ENCODE measurements around the gene PLA2G6.

Gene PLA2G6

GRCh38 chr22:38228326-38228872 is 46.8 kb upstream of the PLA2G6 start:
- Histone ChIP-seq H3K4me3 (ENCODE audit: low read depth, low read length) (no peak overlapping the region), H3K4me1 (no peaks in the 10 kb centered on the region), H3K27ac (no peak overlapping the region), H3K9ac (no peak overlapping the region), H3K27me3 (ENCODE audit: control insufficient read depth, insufficient read depth, low read length) (no peaks in the 10 kb centered on the region), H3K4me2 (ENCODE audit: low read length) (no peak overlapping the region), H3K79me2 (no peaks in the 10 kb centered on the region), H3K36me3 (ENCODE audit: control insufficient read depth, insufficient read depth, low read length) (no peaks in the 10 kb centered on the region), H3K9me3 (ENCODE audit: control insufficient read depth, low read length) (no peaks in the 10 kb centered on the region), H2AFZ (no peak overlapping the region)
- no peak for TF ChIP-seq CTCF (IDR thresholded peaks at IDR 0.05)

- Histone ChIP-seq H3K4me3 (ENCODE audit: low read depth, low read length) (no peak overlapping the region), H3K79me2 (no peaks in the 10 kb centered on the region), H2AFZ (no peak overlapping the region), H3K9ac (no peak overlapping the region), H3K36me3 (ENCODE audit: control insufficient read depth, insufficient read depth, low read length) (no peaks in the 10 kb centered on the region), H3K4me2 (ENCODE audit: low read length) (no peak overlapping the region), H3K4me1 (no peaks in the 10 kb centered on the region), H3K27ac (no peak overlapping the region), H3K9me3 (ENCODE audit: control insufficient read depth, low read length) (no peaks in the 10 kb centered on the region), H3K27me3 (ENCODE audit: control insufficient read depth, insufficient read depth, low read length) (no peaks in the 10 kb centered on the region)
- TF ChIP-seq CTCF (IDR thresholded peaks at IDR 0.05), result no peak
These were observed 45.4 kb upstream of the PLA2G6 start for GRCh38 chr22:38226853-38227649.

GRCh38 chr22:38223289-38223960 is 41.8 kb upstream of the PLA2G6 start:
- Histone ChIP-seq H3K36me3 (ENCODE audit: control insufficient read depth, insufficient read depth, low read length) (no peaks in the 10 kb centered on the region), H3K27ac (no peak overlapping the region), H3K4me3 (ENCODE audit: low read depth, low read length) (no peak overlapping the region), H2AFZ (no peak overlapping the region), H3K4me1 (no peaks in the 10 kb centered on the region), H3K9ac (no peak overlapping the region), H3K27me3 (ENCODE audit: control insufficient read depth, insufficient read depth, low read length) (no peaks in the 10 kb centered on the region), H3K4me2 (ENCODE audit: low read length) (no peak overlapping the region), H3K9me3 (ENCODE audit: control insufficient read depth, low read length) (no peaks in the 10 kb centered on the region), H3K79me2 (no peaks in the 10 kb centered on the region)
- TF ChIP-seq CTCF (IDR thresholded peaks at IDR 0.05), result no peak

- H3K4me1 ChIP-seq, result no peaks in the 10 kb centered on the region
- no peak for TF ChIP-seq CTCF (IDR thresholded peaks at IDR 0.05)
These were observed 41.1 kb upstream of the PLA2G6 start for GRCh38 chr22:38222797-38223119.

More at GRCh38 chr22:38222797-38223119, 41.1 kb upstream of the PLA2G6 start:
- H3K36me3 ChIP-seq (ENCODE audit: control insufficient read depth, insufficient read depth, low read length), result no peaks in the 10 kb centered on the region
- H3K4me3 ChIP-seq (ENCODE audit: low read depth, low read length), result no peak overlapping the region
- H2AFZ ChIP-seq, result no peak overlapping the region
- no peak overlapping the region for H3K4me2 ChIP-seq (ENCODE audit: low read length)
- no peaks in the 10 kb centered on the region for H3K9me3 ChIP-seq (ENCODE audit: control insufficient read depth, low read length)
- H3K27ac ChIP-seq, result no peak overlapping the region
- no peaks in the 10 kb centered on the region for H3K27me3 ChIP-seq (ENCODE audit: control insufficient read depth, insufficient read depth, low read length)
- no peak overlapping the region for H3K9ac ChIP-seq
- no peaks in the 10 kb centered on the region for H3K79me2 ChIP-seq
